GM12865 (cell line): Measurements from ENCODE around the gene ONECUT2.
"Not testable (repeated sequence)": the region's sequence is repeated elsewhere in the genome, so short reads cannot be mapped to it uniquely, and the experiment has no call there.

ENCODE experiments used
- DNase-seq: peaks from one replicate; pipeline ENCODE4 v3.0.0; 2010; ENCODE audit warnings: low read depth
- H3K4me3 ChIP-seq: 2 replicates; pipeline ENCODE4 v1.5.1; 2011; ENCODE audit warnings: mild to moderate bottlenecking, low read depth, low read length, control low read depth
- CTCF ChIP-seq: IDR thresholded peaks from 2 replicates; pipeline ENCODE4 v1.5.1; 2011; ENCODE audit warnings: low read length, control low read depth, low read depth, inconsistent platforms; ENCODE audit not compliant: insufficient read depth; ENCODE audit errors: missing control alignments

ONECUT2 gene

GRCh38 chr18:57498682-57499256 lies 63.6 kb downstream of the ONECUT2 start:
- H3K4me3 ChIP-seq, result no peak overlapping the region
- no peak for TF ChIP-seq CTCF
- no peak for DNase-seq

GRCh38 chr18:57502624-57503023 lies 67.5 kb downstream of the ONECUT2 start:
- TF ChIP-seq CTCF, result no peak
- DNase-seq, result no peak
- no peak overlapping the region for H3K4me3 ChIP-seq

GRCh38 chr18:57505231-57505630 lies 70.1 kb downstream of the ONECUT2 start:
- TF ChIP-seq CTCF, result no peak
- H3K4me3 ChIP-seq, result no peak overlapping the region
- DNase-seq, result no peak

- no peak for TF ChIP-seq CTCF
- H3K4me3 ChIP-seq, result no peak overlapping the region
- no peak for DNase-seq
Observed at GRCh38 chr18:57516056-57516455, 80.9 kb downstream of the ONECUT2 start.

GRCh38 chr18:57518533-57518932 lies 83.4 kb downstream of the ONECUT2 start:
- no peak overlapping the region for H3K4me3 ChIP-seq
- no peak for TF ChIP-seq CTCF
- no peak for DNase-seq

- no peak overlapping the region for H3K4me3 ChIP-seq
- TF ChIP-seq CTCF, result no peak
- DNase-seq, result no peak
Observed at GRCh38 chr18:57519668-57520424, 84.7 kb downstream of the ONECUT2 start.

GRCh38 chr18:57522348-57522747 lies 87.2 kb downstream of the ONECUT2 start:
- H3K4me3 ChIP-seq, DNase-seq: not testable (repeated sequence)
